ENCODE results near the gene BMP6.

The BMP6 gene

DNA sequence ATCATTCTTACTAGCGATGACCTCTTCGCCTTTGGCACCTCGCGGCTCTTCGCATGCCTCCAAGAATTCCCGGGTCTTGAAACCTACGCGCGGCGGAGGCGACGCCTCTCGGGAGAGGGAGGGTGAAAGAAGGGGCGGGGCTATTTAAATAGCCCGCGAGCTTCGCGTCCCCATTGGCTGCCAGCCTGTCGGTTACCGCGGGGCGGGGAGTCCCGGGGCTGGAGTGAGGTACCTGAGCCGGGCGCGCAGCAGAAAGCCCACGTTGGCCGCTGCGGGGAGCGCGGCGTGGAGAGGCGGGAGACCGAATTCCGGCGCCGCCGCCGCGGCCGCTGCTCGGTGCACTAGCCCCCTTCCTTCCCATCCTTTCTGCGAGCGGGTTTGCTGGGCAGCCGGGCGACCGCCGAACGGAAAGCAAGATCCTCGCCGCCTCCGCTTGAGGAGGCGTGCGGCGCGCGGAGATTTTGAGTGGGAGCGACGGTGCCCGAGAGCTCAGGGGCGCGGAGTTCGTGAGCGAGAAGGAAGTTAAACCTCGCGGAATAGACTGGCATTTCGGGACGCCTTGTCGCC is at the start of gene BMP6:
Gene BMP6, plus strand, starts transcription at position 251 of the 567 bp plus-strand sequence. CDS start 857 bp downstream, outside the sequence.
- DNase-seq = peak; percentile 74

DNA sequence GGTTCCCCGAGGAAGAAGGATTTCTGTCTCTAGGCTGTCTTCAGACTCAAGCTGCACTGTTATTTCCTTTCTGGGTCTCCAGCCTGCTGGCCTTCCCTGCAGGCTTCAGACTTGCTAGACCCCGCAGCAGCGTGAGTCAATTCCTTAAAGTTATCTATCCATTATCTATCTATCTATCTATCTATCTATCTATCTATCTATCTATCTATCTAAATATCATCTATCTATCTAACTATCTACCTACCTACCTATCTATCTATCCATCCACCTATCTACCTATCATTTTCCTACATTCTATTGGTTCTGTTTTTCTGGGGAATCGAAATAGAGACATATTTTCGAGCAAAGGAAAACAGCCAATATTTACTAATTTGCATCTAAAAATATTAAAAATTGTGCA is 48.7 kb upstream of the BMP6 start:
- DNase-seq = no peak

DNA sequence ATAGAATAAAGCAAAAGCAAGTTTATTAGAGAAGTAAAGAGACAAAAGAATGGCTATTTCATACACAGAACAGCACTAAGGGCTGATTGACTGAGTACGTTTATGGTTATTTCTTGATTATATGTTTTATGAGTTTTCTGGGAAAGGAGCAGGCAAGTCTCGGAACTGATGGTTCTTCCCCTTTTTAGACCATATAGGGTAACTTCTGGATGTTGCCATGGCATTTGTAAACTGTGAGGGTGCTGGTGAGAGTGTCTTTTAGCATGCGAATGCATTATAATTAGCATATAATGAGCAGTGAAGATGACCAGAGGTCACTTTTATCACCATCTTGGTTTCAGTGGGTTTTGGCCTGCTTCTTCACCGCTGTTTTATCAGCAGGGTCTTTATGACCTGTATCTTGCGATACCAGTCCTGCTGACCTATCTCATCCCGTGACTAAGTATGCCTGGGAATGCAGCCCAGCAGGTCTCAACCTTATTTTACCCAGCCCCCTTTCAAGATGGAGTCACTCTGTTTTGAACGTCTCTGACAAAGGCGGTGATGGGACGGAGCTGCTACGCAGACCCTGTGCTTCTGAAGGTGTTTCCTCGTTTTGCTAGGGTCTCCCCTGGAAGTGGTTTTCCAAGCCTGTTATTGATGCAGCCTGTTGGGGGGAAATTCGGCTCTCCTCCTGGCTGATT is 45.4 kb upstream of the BMP6 start:
- no peak for DNase-seq

GRCh38 chr6:7681449-7681848 is 44.5 kb upstream of the BMP6 start:
- no peak for DNase-seq

GRCh38 chr6:7684076-7684475 is 41.8 kb upstream of the BMP6 start:
- DNase-seq = no peak

DNA sequence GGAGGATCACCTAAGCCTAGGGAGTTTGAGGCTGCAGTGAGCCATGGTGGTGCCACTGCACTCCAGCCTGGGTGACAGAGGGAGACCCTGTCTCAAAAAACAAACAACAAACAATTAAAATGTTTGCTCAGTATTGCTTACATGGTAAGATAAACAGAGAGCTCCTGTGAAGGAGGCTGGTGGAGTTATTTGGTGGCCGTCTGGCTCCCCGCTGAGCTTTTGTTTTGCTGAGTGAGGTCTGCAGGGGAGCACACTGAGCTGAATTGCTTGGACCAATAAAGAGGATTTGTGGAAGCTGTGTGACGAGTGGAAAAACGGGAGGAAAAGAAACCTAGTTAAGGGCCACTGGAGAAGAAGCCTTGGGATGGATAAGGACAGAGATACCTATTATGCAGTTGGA is 41.1 kb upstream of the BMP6 start:
- no peak for DNase-seq

GRCh38 chr6:7685276-7685675 is 40.6 kb upstream of the BMP6 start:
- DNase-seq = no peak

DNA sequence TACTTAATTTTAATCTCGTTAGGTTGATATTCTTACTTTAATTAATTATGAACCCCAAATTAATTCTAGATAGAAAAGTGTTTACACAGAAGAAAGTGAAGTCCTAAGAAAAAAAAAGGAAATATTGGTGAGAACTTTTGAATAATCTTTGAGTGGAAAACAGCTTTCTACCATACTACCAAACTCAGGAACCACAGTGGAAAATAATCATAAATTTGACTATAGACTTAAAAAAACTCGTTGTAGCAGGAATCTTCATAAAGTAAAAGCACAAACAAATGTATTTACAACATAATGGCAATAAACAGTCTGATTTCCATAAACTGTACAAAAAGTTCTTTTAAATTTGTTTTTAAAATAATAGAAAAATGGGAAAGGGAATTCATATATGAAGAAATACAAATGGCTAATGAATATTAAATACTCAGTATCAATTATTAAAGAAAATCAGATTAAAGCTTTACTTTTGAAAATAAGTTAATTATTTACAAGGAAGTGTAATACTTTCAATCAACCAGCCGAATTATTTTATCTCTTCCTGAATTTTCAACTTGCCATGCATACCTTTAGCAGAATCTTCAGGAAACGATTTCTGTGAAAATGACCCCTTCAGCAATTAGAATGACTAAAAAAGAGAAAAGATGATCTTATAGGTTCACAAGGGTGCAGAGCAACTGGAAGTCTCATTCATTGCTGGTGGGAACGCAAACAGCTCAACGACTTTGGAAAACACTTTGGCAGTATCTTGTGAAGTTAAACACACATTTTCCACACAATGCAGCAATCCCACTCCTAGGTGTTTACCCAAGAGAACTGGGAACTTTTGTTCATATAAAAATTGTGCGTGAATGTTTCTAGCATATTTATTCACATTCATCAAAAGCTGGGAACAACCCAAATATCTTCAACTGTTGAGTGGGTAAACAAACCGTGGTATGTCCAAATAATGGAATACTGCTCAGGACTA is 38.5 kb upstream of the BMP6 start:
- DNase-seq = no peak

GRCh38 chr6:7691021-7691420 is 34.9 kb upstream of the BMP6 start:
- DNase-seq = no peak

- no peak for DNase-seq
Observed at GRCh38 chr6:7691675-7692452, 34.0 kb upstream of the BMP6 start.

GRCh38 chr6:7692453-7692784 is 33.5 kb upstream of the BMP6 start:
- DNase-seq = no peak

GRCh38 chr6:7693827-7694226 is 32.1 kb upstream of the BMP6 start:
- DNase-seq = no peak

DNA sequence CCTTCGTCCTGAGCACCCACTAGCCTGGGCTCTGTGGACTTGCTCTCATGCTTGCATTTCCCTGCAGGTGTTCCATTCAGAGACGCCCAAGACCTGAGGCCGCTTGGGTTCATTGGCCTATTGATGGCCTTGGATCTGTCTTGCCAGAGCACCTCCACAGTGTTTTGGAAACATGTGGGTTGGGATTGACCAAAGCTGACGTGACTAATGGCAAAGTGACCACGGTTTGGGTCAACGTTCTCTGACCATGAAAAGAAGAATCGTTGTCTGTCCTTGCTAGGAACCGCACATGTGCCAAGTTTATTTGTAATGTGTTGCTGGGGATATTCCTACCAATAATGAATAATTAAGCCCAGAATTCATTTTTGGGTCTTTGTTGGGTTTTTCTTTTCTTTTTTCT is 29.8 kb upstream of the BMP6 start:
- no peak for DNase-seq

- no peak for DNase-seq
Observed at GRCh38 chr6:7697432-7697819, 28.5 kb upstream of the BMP6 start.

GRCh38 chr6:7697820-7698623 is 27.9 kb upstream of the BMP6 start:
- DNase-seq = peak; percentile 92 to 95

GRCh38 chr6:7701212-7701834 is 24.6 kb upstream of the BMP6 start:
- DNase-seq = peak; percentile 83 to 84

GRCh38 chr6:7703148-7703680 is 22.7 kb upstream of the BMP6 start:
- no peak for DNase-seq

- no peak for DNase-seq
Observed at GRCh38 chr6:7705483-7705882, 20.4 kb upstream of the BMP6 start.

DNA sequence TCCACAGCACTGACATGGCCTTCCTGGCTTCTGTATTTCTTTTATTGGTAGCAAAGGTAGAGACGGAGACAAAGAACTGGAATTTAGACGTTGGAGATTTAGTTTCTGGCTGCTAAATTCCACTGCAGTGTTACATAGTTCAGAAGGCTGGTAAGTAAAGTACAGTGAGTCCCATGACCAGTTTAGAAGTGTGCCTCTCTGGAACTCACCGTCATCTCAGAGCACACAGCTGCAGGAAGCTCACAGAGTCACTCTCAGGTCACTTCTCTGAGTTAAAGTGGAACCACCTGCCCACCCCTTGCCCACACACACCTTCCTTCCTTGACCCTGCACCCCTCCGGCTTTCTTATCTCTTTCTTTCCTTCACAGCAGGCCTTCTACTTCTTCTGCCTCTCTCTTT is 19.6 kb upstream of the BMP6 start:
- DNase-seq = no peak

- no peak for DNase-seq
Observed at GRCh38 chr6:7707787-7708186, 18.1 kb upstream of the BMP6 start.

DNA sequence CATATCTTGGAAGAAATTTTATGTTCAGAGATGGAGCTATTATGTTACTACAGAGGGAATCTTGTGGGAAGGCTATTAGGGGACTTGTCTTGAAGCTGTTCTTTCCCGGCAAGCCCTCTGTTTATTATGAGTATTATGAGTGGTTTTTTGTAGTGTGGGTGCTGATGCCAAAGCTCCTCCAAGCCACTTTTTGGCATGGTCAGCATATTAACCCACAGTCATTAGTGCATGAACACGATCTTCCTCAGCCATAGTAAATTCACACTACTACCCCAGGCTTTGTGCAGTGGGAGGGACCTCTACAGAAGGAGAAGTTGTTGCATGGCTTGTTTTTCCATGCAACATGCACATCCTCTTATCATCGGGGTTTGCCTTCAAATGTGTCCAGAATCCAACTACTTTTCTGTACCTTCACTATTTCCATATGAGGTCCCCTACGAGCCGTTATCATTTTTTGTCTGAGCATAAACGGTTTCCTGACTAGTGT is 6.5 kb upstream of the BMP6 start:
- DNase-seq = no peak

All from inflammatory macrophage treated with lipopolysaccharide for 1 hour (primary cell).